ENCODE measurements around the gene MAD2L1BP. TPM values are rescaled to one million over a fixed set of nuclear protein-coding genes. Genes with fewer than 3 reads are reported as not detected.

Gene MAD2L1BP
- total and polyA plus RNA-seq, 2 of the 13 experiments (the other 11 are each of a cell fraction or from before 2014, with no cell fraction given), result 54.2 to 55.5 TPM

- TF ChIP-seq SAP130 (CRISPR knock-in tag; IDR thresholded peaks at IDR 0.05; ENCODE audit: low read depth) (0 out of 2 replicates have a peak, but pooled peaks have one; percentile 19), ARID5B (CRISPR knock-in tag; IDR thresholded peaks at IDR 0.05) (0 out of 2 replicates have a peak, but pooled peaks have one; percentile 29), CHD2 (IDR thresholded peaks at IDR 0.05; ENCODE audit: low read depth, low read length) (no peak), CBX2 (IDR thresholded peaks at IDR 0.05; ENCODE audit: low read depth, low read length) (no peak), CBX2 (CRISPR knock-in tag; IDR thresholded peaks at IDR 0.05; ENCODE audit: low read depth) (no peak), ZNF646 (CRISPR knock-in tag; IDR thresholded peaks at IDR 0.05) (no peak), ZNF891 (CRISPR knock-in tag; IDR thresholded peaks at IDR 0.05) (no peak), KDM3A (CRISPR knock-in tag; IDR thresholded peaks at IDR 0.05; ENCODE audit: low read depth) (peak; percentile 44; the same call in 1 of the 2 replicates), KLF16 (CRISPR knock-in tag; IDR thresholded peaks at IDR 0.05) (0 out of 4 replicates have a peak, but pooled peaks of 1 of the 2 experiments have one; percentile 50), TFDP2 (CRISPR knock-in tag; IDR thresholded peaks at IDR 0.05) (no peak), ZNF781 (CRISPR knock-in tag; IDR thresholded peaks at IDR 0.05; ENCODE audit: borderline replicate concordance, not compliant biosample characterization) (no peak), ZNF276 (CRISPR knock-in tag; IDR thresholded peaks at IDR 0.05; ENCODE audit: low read depth) (no peak), RAD21 (CRISPR knock-in tag; IDR thresholded peaks at IDR 0.05) (peak; percentile 54), TEAD3 (CRISPR knock-in tag; optimal IDR thresholded peaks at IDR 0.05; ENCODE audit: borderline replicate concordance) (peak; percentile 17), THRA (CRISPR knock-in tag; IDR thresholded peaks at IDR 0.05; ENCODE audit: borderline replicate concordance) (no peak)
These were observed 27.3 kb upstream of the MAD2L1BP start (continued) for GRCh38 chr6:43608310-43608763.
